ENCODE data around the gene GFM1. TPM values are rescaled to one million over a fixed set of nuclear protein-coding genes. Genes with fewer than 3 reads are reported as not detected.

GFM1 gene
- total RNA-seq, 1 donor: 52.5 TPM

- H3K9me3 ChIP-seq (ENCODE audit: low read depth, low read length): peaks cover 5% of the 10 kb centered on the region
- peak overlapping the region; percentile 94 for H3K4me2 ChIP-seq (ENCODE audit: insufficient read depth, low read length)
- peak overlapping the region; percentile 78 for H2AFZ ChIP-seq (ENCODE audit: low read length)
- TF ChIP-seq CTCF (IDR thresholded peaks at IDR 0.05; ENCODE audit: extremely low read depth, low read depth, low read length): no peak
- no peaks in the 10 kb centered on the region for H4K20me1 ChIP-seq (ENCODE audit: insufficient read depth, low read length)
- H3K4me3 ChIP-seq (ENCODE audit: insufficient read depth, low read length): peak overlapping the region; percentile 78
- no peaks in the 10 kb centered on the region for H3K27me3 ChIP-seq (ENCODE audit: insufficient read depth, low read length)
- no peaks in the 10 kb centered on the region for H3K79me2 ChIP-seq (ENCODE audit: insufficient read depth, low read length)
- peaks cover 24% of the 10 kb centered on the region for H3K4me1 ChIP-seq (ENCODE audit: insufficient read depth, low read length)
- peaks cover 4% of the 10 kb centered on the region for H3K36me3 ChIP-seq (ENCODE audit: insufficient read depth, low read length)
- no peak for DNase-seq (ENCODE audit: insufficient read length, low spot score, missing footprints)
- peak overlapping the region; percentile 44 for H3K27ac ChIP-seq (ENCODE audit: low read depth, low read length)
Observed at GRCh38 chr3:158732856-158733200, 88.5 kb downstream of the GFM1 start.

- no peak overlapping the region for H3K4me2 ChIP-seq (ENCODE audit: insufficient read depth, low read length)
- TF ChIP-seq CTCF (IDR thresholded peaks at IDR 0.05; ENCODE audit: extremely low read depth, low read depth, low read length): no peak
- H3K4me1 ChIP-seq (ENCODE audit: insufficient read depth, low read length): peaks cover 19% of the 10 kb centered on the region
- H3K4me3 ChIP-seq (ENCODE audit: insufficient read depth, low read length): no peak overlapping the region
- no peaks in the 10 kb centered on the region for H4K20me1 ChIP-seq (ENCODE audit: insufficient read depth, low read length)
- H3K27ac ChIP-seq (ENCODE audit: low read depth, low read length): no peak overlapping the region
- H2AFZ ChIP-seq (ENCODE audit: low read length): no peak overlapping the region
- H3K79me2 ChIP-seq (ENCODE audit: insufficient read depth, low read length): no peaks in the 10 kb centered on the region
- DNase-seq (ENCODE audit: insufficient read length, low spot score, missing footprints): peak; percentile 80
- H3K36me3 ChIP-seq (ENCODE audit: insufficient read depth, low read length): peaks cover 4% of the 10 kb centered on the region
- H3K9me3 ChIP-seq (ENCODE audit: low read depth, low read length): peaks cover 5% of the 10 kb centered on the region
- no peaks in the 10 kb centered on the region for H3K27me3 ChIP-seq (ENCODE audit: insufficient read depth, low read length)
Observed at GRCh38 chr3:158733656-158734055, 89.3 kb downstream of the GFM1 start.

- no peak for TF ChIP-seq CTCF (IDR thresholded peaks at IDR 0.05; ENCODE audit: extremely low read depth, low read depth, low read length)
- no peak overlapping the region for H3K27ac ChIP-seq (ENCODE audit: low read depth, low read length)
- peaks cover 4% of the 10 kb centered on the region for H3K36me3 ChIP-seq (ENCODE audit: insufficient read depth, low read length)
- H3K9me3 ChIP-seq (ENCODE audit: low read depth, low read length): peaks cover 5% of the 10 kb centered on the region
- H3K4me1 ChIP-seq (ENCODE audit: insufficient read depth, low read length): peaks cover 14% of the 10 kb centered on the region
- DNase-seq (ENCODE audit: insufficient read length, low spot score, missing footprints): peak; percentile 42
- no peaks in the 10 kb centered on the region for H3K27me3 ChIP-seq (ENCODE audit: insufficient read depth, low read length)
- no peak overlapping the region for H3K4me3 ChIP-seq (ENCODE audit: insufficient read depth, low read length)
- H3K4me2 ChIP-seq (ENCODE audit: insufficient read depth, low read length): no peak overlapping the region
- no peak overlapping the region for H2AFZ ChIP-seq (ENCODE audit: low read length)
- H3K79me2 ChIP-seq (ENCODE audit: insufficient read depth, low read length): no peaks in the 10 kb centered on the region
- no peaks in the 10 kb centered on the region for H4K20me1 ChIP-seq (ENCODE audit: insufficient read depth, low read length)
Observed at GRCh38 chr3:158735296-158736033, 91.1 kb downstream of the GFM1 start.

GRCh38 chr3:158737410-158737809 is 93.1 kb downstream of the GFM1 start:
- Histone ChIP-seq H3K79me2 (ENCODE audit: insufficient read depth, low read length) (no peaks in the 10 kb centered on the region), H3K4me2 (ENCODE audit: insufficient read depth, low read length) (no peak overlapping the region), H4K20me1 (ENCODE audit: insufficient read depth, low read length) (no peaks in the 10 kb centered on the region), H3K27ac (ENCODE audit: low read depth, low read length) (no peak overlapping the region), H3K4me1 (ENCODE audit: insufficient read depth, low read length) (peaks cover 4% of the 10 kb centered on the region), H3K4me3 (ENCODE audit: insufficient read depth, low read length) (no peak overlapping the region), H3K9me3 (ENCODE audit: low read depth, low read length) (peaks cover 5% of the 10 kb centered on the region), H3K36me3 (ENCODE audit: insufficient read depth, low read length) (peaks cover 11% of the 10 kb centered on the region), H2AFZ (ENCODE audit: low read length) (no peak overlapping the region), H3K27me3 (ENCODE audit: insufficient read depth, low read length) (no peaks in the 10 kb centered on the region)
- no peak for DNase-seq (ENCODE audit: insufficient read length, low spot score, missing footprints)
- no peak for TF ChIP-seq CTCF (IDR thresholded peaks at IDR 0.05; ENCODE audit: extremely low read depth, low read depth, low read length)

All from osteoblast (primary cell).